GOT3 (cell line): Measurements from ENCODE around the gene STOML2.

Source experiments
- DNase-seq: peaks from one replicate; lab custom pipeline; 2025; ENCODE audit warnings: mixed read lengths; lab: John Stamatoyannopoulos, UW

Gene STOML2

DNA sequence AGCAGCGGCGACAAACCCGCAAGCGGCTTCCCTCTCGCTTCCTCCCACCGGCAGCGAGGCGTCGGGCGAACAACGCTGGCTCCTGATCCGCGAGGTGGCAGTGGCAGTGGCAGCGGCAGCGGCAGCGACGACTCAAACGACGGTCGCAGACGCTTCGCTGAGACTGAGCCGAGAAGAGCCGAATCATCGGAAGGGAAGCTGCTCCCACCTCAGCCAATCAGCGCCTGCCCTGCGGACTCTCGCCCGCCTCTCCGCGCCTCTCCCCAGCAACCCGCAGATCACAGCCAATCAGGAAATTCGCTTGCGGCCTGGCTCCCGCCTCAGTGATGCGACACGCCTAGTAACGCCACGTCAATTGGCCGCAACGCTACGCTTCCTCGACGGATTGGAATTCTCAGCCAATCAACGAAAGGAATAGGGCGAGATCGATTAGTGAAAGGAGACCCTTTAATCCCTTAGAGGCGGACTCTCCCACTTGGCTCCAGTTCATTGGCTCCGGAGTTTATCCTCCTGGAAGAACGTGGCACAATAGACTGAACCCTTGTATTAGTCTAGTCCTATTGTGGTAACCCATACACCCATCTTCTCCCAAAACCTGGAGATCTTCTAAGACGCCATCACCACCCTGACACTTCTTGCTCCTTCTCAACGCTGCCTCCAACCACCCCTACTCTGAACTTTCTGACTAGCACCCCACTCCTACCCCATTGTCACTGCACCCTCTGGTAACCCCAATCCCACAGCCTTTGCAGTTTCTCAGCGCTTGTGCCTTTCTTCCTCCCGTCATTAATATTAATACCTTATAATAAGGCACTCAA, 30.3 kb downstream of the STOML2 start, which contains the start of gene VCP:
TSS of gene VCP (minus strand) at position 165 of the 818 bp plus-strand sequence. CDS start 272 bp downstream, outside the sequence.
- peak; percentile 78 for DNase-seq

DNA sequence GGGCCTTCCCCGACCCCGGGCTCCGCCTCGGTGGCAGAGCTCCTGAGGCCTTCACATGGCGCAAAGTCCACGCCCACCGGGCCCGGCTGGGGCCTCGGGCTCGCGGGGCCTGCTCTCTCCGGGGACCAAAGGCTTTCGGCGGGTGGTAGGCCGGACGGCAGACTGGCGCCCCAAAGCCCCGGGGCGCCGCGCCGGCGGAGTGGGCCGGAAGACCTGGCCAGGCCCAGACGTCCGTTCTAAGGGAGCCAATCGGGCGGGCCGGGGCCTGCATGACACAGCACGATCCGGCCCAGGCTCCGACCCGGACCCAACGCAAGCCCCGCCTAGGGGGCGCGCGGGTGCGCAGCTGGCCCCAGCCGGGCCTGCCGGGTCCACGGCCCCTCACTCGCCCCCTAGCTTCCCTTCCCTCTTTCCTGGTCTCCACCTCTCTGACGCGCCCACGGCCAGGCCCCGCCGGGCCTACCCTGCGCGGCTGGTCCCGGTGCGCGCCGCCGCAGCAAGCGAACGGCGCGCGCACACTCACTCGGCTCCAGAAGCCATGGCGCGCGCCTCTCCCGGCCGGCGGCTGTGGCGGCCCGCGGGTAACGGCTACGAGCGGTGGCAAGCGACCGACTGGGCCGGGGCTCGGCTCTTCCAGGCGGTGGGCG, 31.0 kb downstream of the STOML2 start:
- peak; percentile 47 for DNase-seq

DNA sequence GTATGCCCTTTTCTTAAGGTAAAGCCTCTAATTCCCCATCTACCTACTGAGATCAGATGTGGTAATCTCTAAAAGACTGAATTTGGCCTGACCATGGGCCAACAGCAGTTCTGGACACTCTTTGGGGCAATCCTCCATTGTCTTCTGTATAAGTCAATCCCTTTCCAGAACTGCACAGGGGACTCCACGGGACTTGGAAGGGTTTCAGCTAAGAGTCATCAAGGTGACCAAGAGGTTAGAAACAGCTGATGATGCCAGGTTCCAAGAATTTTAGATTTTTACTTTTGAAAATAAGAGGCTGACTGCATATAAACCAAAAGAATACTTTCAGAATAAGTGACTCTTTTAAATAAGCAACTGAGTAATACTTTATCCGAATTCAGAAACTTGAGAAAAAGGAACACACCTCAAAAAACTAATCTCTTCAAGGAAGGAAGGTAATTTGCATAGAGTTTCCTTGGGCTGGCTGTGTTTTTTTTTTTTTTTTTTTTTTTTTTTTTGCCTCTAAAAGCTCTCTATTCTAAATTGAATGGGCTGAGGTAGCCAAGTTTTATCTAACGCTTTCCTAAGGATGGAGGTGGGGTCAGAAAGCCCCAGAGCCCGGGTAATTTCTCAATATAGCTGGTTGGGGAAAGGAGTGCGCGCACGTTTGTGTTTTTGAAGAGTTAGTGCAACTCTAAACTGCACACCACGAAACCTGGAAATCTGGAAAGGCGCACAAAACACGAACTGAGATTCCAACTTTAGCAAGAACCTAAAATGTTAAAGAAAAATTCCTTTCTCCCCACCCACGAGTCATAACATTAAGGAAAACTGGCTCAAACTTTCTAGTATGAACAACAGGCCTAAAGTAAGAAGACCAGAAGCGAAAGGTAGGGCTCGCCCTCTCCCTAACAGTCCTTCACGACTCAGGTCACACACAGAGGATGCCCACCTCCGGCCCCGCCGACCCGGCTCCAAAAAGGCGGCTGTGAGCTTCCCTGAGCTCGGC, 31.8 kb downstream of the STOML2 start:
- DNase-seq = no peak

DNA sequence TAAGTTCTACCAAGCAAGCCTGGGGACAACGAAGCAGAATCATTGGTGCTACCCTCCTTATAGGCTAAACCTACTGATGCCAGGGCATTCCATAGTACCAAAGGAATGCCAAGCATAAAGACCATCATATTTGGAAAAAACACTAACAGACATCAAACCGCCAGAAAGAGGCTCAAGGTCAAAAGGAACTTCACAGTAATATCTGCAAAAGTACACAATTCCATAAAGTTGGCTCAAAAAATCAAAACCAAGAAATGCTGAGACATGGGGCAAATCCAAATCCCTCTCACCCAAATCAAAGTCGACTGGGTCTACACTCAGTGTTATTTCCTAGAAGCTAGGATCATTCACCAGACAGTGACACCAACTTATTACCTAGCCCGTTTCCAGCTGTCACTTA, 33.9 kb downstream of the STOML2 start:
- no peak for DNase-seq

DNA sequence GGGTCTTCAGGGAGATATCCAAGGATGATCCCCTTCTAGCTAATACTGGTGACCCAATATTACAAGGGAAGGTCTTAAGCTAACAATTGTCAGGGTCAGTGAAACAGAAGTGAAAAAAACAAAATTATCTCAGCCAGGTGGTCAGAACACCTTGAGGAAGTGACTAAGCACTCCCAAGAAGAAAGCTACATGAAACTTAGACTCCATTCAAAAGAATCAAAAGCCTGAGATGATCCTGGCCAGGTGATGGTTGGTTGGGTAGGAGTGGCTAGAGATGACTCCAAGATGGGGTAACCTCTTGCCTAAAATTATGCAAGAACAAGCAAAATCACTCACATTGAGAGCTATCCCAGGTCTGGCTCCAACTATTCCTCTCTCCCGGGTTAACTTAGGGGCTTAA, 35.9 kb downstream of the STOML2 start:
- no peak for DNase-seq

DNA sequence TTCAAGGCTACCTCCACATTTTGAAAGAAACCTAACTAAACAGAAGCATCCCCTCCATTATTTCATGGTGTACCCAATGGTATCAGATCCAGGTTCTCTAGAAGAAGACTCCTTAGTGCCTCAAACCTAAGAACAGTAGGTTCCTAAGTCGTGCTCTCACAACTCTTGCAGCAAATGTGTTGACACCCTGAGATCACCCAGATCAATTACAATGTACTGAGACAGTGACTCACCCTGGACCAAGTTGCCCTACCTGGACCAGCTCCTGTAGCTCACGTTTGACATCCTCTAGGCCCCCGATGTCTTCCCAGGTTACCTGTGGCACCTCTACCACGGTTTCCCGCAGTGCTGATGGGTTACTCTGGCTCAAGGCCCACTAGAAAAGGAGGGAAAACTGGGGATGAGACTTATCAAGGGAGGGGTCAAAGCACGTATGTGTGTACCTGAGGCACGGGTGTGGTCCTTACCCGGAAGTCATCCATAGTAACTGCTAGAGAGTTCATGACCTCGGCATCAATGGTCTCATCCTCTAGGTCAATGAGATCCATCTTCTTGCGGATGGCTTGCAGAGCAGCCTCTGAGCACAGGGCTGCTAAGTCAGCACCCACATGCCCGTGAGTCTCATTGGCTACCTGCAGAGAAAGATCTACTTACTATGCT, 42.3 kb downstream of the STOML2 start:
- DNase-seq = no peak

DNA sequence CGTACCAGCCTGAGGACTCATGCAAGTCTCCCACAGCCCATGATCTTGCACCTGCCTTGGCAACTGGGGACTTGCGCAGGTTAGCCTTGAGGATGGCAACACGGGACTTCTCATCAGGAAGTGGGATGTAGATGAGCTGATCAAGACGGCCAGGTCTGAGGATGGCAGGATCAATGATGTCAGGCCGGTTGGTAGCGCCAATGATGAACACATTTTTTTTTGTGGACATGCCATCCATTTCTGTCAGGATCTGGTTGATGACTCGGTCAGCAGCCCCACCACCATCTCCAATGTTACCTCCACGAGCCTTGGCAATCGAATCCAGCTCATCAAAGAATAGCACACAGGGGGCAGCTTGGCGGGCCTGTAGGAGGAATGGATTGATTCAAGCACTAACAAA, 43.5 kb downstream of the STOML2 start:
- DNase-seq = no peak

DNA sequence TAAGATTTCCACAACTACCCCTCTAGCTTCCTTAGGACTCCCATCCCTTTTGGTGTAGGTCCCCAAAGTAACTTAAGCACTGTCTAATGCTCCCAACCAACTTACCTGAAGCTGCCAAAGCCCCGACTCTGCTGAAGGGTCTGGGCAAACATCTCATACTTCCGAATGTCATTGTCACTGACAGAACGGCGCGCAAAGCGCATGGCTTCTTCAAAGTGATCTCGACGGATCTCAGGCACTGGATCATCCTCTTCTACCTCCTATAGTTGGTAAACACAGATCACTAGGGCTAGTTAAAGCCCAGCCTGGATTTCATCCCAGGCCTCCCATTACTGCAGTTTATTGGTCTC, 45.7 kb downstream of the STOML2 start:
- no peak for DNase-seq

DNA sequence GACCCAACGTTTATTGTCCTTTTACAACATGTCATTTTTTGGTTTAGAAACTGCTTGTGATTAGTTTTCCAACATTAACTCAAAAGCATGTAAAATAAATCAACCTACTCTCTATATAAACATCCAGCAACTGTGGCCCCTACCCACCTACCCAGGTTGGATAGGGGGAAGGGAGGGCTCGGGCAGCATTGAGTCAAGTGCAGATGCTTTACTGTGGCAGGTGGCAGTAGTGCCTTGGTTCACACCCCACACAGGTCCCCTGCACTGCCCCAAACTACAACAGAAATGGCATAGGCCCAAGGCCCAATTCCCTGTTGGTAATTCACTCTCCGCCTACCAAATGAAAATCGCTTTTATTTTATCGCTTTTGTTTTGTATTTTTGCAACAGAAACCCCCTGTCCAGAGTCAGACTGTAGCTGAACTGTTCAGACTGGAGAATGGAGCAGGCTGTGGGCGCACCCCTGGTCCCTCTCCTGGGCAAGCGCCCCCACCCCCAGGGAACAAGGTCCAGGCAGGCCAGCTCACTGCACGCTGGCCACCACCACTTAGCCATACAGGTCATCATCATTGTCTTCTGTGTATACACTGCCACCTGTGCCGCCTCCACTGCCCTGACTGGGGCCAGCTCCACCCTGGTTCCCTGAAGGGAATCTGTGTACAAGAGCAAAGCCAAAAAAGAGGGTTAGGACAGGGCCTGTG, 46.2 kb downstream of the STOML2 start:
- no peak for DNase-seq

DNA sequence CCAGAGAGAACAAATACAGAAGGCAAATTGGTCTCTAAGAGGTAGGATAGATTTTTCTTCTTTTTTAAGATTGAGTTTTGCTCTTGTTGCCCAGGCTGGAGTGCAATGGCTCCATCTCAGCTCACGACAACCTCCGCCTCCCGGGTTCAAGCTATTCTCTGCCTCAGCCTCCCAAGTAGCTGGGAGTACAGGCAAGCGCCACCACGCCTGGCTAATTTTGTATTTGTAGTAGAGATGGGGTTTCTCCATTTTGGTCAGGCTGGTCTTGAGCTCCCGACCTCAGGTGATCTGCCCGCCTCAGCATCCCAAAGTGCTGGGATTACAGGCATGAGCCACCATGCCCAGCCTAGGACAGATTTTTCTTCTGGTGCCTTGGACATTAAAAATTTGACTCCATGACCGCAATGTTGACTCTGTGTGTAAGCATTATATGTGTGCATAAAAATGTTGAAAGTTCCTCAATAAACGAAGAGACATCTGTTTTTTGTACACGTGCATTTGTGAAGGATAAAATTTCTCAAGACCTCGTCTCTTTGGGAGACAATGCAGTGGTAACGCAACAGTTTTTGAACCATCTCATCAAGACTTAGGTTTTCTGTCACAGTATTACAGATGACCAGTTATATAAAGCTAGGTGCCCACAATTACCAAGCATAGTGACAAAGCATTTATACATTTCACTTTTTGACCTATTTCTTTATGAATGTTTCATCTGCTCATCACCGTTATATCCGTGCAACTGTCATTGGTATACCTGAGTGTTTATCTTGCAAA, 47.9 kb downstream of the STOML2 start:
- DNase-seq = no peak

DNA sequence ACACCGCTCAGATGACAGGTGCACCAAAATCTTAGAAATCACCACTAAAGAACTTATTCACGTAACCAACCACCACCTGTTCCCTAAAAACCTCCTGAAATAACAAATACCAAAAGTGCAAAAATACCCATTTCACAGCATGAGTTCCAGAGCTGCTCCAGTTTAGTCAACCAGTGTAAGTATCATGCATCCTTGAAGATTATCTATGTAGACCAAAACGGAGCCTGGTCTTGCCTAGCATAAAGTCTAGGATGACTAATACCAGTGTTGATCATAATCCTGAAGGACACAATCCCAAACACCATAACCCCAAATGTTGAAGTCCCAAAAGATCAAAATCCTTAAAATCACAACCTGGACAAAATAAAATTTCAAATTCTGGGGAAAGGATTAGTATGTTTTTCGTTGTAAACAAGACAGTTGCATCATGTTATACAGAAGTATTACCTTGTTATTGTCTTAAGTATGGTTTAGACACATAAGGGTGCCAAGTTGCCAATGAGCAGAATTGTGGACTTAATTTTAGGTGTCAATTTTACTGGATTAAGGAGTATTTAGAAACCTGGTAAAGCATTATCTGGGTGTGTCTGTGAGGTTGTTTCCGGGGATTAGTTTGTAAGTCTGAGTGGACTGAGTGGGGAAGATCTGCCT, 48.6 kb downstream of the STOML2 start:
- no peak for DNase-seq

DNA sequence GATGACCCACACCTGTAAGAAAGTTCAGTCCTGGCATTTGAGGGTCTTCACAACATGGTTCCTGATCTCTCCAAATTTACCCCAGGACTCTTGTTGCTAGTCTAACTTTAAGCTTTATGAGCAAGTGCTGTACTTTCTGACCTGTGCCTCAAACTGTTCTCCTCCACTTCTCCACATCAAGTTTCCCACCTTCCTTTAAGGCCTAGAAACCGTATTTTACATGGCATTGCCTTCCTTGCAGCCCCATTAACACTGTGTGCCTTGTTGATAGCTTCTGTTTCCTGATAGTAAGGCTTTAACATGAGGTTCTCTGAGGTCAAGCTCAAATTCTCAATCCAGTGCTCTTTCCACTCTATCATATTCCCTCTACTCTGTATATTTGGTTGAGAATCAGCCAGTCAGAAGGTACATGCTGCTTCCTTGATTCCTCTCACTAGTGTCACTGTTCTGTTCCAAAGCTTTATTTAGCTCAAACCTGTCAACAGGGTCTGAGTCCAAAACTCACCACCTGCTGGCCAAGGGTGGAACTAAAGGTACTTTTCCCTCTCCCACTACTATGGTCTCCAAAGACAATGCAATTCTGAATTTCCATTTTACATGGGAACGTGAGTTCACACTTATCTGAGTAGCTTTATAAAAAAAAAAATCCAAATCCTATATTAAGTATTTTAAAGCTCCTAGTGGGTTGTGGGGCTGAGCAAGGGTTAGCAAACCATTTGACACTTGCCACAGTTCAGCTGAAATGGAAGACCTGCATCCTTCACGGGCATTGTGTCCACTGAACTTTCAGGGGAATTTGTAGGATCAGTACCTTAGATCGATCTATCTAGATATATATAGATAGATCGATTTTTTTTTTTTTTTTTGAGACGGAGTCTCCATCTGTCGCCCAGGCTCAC, 51.6 kb downstream of the STOML2 start:
- no peak for DNase-seq
